ENCODE measurements around the gene CDC42. TPM values are rescaled to one million over a fixed set of nuclear protein-coding genes. Genes with fewer than 3 reads are reported as not detected.

The CDC42 gene
- total and polyA plus RNA-seq, 2 of the 4 experiments (the other 2 are of a cell fraction), result 162 to 609 TPM

DNA sequence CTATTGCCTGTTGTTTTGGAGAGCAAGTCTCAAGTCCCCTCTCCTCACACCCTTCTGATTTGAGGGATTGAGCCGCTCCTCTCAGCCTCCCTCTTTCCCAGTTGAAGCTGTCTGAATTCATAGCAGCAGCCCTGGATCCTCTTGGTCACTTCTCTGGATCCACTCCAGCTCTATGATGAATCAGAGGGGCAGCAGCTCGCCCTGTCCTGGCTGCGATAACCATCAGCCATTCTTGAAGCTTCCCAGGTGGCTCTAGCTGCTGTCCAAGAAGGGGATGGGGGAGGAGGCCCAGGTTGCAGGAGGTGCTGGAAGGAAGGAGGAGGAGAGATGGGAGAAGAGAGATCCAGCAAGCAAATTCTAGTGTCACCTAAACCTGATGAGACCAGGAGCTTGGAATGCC is 59.1 kb downstream of the CDC42 start:
- in situ Hi-C loops (cut with MboI; ENCODE audit: low sequenced_read_pairs) (loop anchor here (10.0 kb wide), 1 partner anchor 163 kb away; no protein-coding TSS in a partner anchor), dilution Hi-C loops (cut with HindIII; ENCODE audit: low sequenced_read_pairs, unreplicated experiment) (no loop called here), intact Hi-C loops (cut with micrococcal nuclease) (no loop called here)
- Histone ChIP-seq H4K8ac (ENCODE audit: low read depth in 2 of 2, low read length in 2 of 2) (no peak overlapping the region), H3K4ac (ENCODE audit: low read depth, low read length) (no peak overlapping the region), H3K4me3 (ENCODE audit: insufficient read depth, low read depth, low read length) (no peak overlapping the region), H2BK15ac (ENCODE audit: low read depth, low read length) (no peak overlapping the region), H3K9me3 (ENCODE audit: control insufficient read depth, insufficient read depth, low read length) (no peaks in the 10 kb centered on the region), H2BK5ac (ENCODE audit: low read depth, low read length, poor library complexity, severe bottlenecking) (no peak overlapping the region), H3K14ac (replicated peaks; ENCODE audit: low read depth, low read length) (no peak overlapping the region), H2AK9ac (replicated peaks; ENCODE audit: low read depth, low read length, poor library complexity) (no peak overlapping the region), H3K56ac (ENCODE audit: extremely low read depth, insufficient read depth, low read length) (no peak overlapping the region), H3K79me1 (ENCODE audit: low read depth in 1 of 2, low read length in 2 of 2) (peaks cover 60 to 98% of the 10 kb centered on the region in 2 experiments), H3K18ac (ENCODE audit: low read depth, low read length) (no peak overlapping the region), H2BK20ac (ENCODE audit: low read depth, low read length) (no peak overlapping the region), H3K36me3 (ENCODE audit: control insufficient read depth, insufficient read depth, low read length) (peaks cover 26% of the 10 kb centered on the region), H4K20me1 (ENCODE audit: insufficient read depth, low read length) (peaks cover 93% of the 10 kb centered on the region), H3K23ac (ENCODE audit: low read depth, low read length) (no peak overlapping the region), H2AK5ac (ENCODE audit: low read depth, low read length) (no peak overlapping the region), H3K4me2 (ENCODE audit: low read depth, low read length) (no peak overlapping the region; the same call in 1 of the 2 replicates), H4K91ac (ENCODE audit: insufficient read depth, low read depth, low read length) (no peak overlapping the region), H3K4me1 (ENCODE audit: control insufficient read depth, insufficient read depth, low read length) (peaks cover 33% of the 10 kb centered on the region), H3K9me1 (ENCODE audit: insufficient read depth, low read length) (peaks cover 47% of the 10 kb centered on the region), H3K9ac (ENCODE audit: low read depth, low read length) (no peak overlapping the region), H4K5ac (ENCODE audit: low read depth, low read length) (no peak overlapping the region), H3K27ac (ENCODE audit: insufficient read depth, low read length) (no peak overlapping the region), H3K27me3 (ENCODE audit: control insufficient read depth, insufficient read depth, low read length) (no peaks in the 10 kb centered on the region), H2BK120ac (ENCODE audit: low read depth, low read length) (no peak overlapping the region), H2AFZ (replicated peaks; ENCODE audit: low read length, poor library complexity) (no peak overlapping the region)
- ATAC-seq (ENCODE audit: low read depth), result peak; percentile 61
- ChIA-PET POLR2A (ENCODE audit: unreplicated experiment) (no interaction called here), CTCF (interaction anchor here (0.6 kb wide), 1 partner anchor 202 kb away, joined by 6 read pairs; no protein-coding TSS in a partner anchor)
- WGBS, 2 experiments (ENCODE audit: extremely low coverage in 2 of 2, insufficient read length in 1 of 2), result no CpG with 5 or more reads among the region's 3 CpGs
- TF ChIP-seq FOS (IDR thresholded peaks at IDR 0.05; ENCODE audit: low read depth, low read length), result 0 out of 2 replicates have a peak, but pooled peaks have one; percentile 36
- TF ChIP-seq, protein P1, sequence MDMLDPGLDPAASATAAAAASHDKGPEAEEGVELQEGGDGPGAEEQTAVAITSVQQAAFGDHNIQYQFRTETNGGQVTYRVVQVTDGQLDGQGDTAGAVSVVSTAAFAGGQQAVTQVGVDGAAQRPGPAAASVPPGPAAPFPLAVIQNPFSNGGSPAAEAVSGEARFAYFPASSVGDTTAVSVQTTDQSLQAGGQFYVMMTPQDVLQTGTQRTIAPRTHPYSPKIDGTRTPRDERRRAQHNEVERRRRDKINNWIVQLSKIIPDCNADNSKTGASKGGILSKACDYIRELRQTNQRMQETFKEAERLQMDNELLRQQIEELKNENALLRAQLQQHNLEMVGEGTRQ (IDR thresholded peaks at IDR 0.05; ENCODE audit: low read depth, low read length), result no peak
- no TSS peak for BruUV-seq (replicated peaks)
- DNase-seq, result peak; percentile 72

All from IMR-90 (cell line).